Karpas-422 (cell line): Measurements from ENCODE around the gene RIPK1. TPM values are rescaled to one million over a fixed set of nuclear protein-coding genes. Genes with fewer than 3 reads are reported as not detected.
"Not testable (repeated sequence)": the region's sequence is repeated elsewhere in the genome, so short reads cannot be mapped to it uniquely, and the experiment has no call there.

Source experiments
- DNase-seq: peaks from one replicate; pipeline ENCODE4 v3.0.0-alpha.2; 2015
- H2AFZ ChIP-seq: fragments of 200-600 bp; sonication (generic); 2 replicates; pipeline ENCODE4 v1.6.1; 2014; ENCODE audit warnings: antibody characterized with exemption, low read length, mixed read lengths
- H3K27ac ChIP-seq: fragments of 200-600 bp; sonication (generic); 2 replicates; pipeline ENCODE4 v1.5.1; 2014; ENCODE audit warnings: mild to moderate bottlenecking, low read length, moderate library complexity
- H3K27me3 ChIP-seq: fragments of 200-600 bp; sonication (generic); 2 replicates; pipeline ENCODE4 v1.6.1; 2014; ENCODE audit warnings: low read length, mixed read lengths
- H3K36me3 ChIP-seq: fragments of 200-600 bp; sonication (generic); 2 replicates; pipeline ENCODE4 v1.6.1; 2014; ENCODE audit warnings: low read length, mixed read lengths; ENCODE audit not compliant: insufficient read depth
- H3K4me1 ChIP-seq: fragments of 200-600 bp; sonication (generic); 2 replicates; pipeline ENCODE4 v1.6.1; 2014; ENCODE audit warnings: mild to moderate bottlenecking, low read length, mixed read lengths
- H3K4me2 ChIP-seq: fragments of 200-600 bp; sonication (generic); 2 replicates; pipeline ENCODE4 v1.6.1; 2014; ENCODE audit warnings: low read length, low read depth, mild to moderate bottlenecking; ENCODE audit not compliant: poor library complexity, severe bottlenecking
- H3K4me3 ChIP-seq: fragments of 200-600 bp; sonication (generic); 2 replicates; pipeline ENCODE4 v1.5.1; 2014; ENCODE audit warnings: mild to moderate bottlenecking, antibody characterized with exemption, low read length, mixed read lengths
- H3K79me2 ChIP-seq: fragments of 200-600 bp; sonication (generic); 2 replicates; pipeline ENCODE4 v1.6.1; 2014; ENCODE audit warnings: mild to moderate bottlenecking, low read length, mixed read lengths
- H3K9ac ChIP-seq: fragments of 200-600 bp; sonication (generic); 2 replicates; pipeline ENCODE4 v1.6.0; 2014; ENCODE audit warnings: low read length
- H3K9me2 ChIP-seq: fragments of 200-600 bp; sonication (generic), shearing (Covaris generic); replicated peaks from 2 replicates; pipeline ENCODE4 v1.6.0; 2014; ENCODE audit warnings: mild to moderate bottlenecking, low read length, moderate library complexity; ENCODE audit not compliant: insufficient read depth
- H3K9me3 ChIP-seq: fragments of 300-700, 200-600 bp; sonication (generic); 2 replicates; pipeline ENCODE4 v1.6.1; 2014; ENCODE audit warnings: low read length, mixed read lengths
- H4K20me1 ChIP-seq: fragments of 200-600 bp; sonication (generic); 2 replicates; pipeline ENCODE4 v1.6.1; 2014; ENCODE audit warnings: mild to moderate bottlenecking, antibody characterized with exemption, low read length, low read depth; ENCODE audit not compliant: insufficient read depth
- total RNA-seq: library from RNA; depleted of rRNA; stranded (reverse); fragments of >200 nt; shearing (Covaris generic); gene quantifications from 2 replicates; pipeline ENCODE4 v1.2.3, GENCODE V29; 2014; ENCODE audit warnings: low replicate concordance

Gene RIPK1
- total RNA-seq, 1 experiment from 2014 or later: 9.6 TPM

GRCh38 chr6:3037638-3038365 is 30.5 kb upstream of the RIPK1 start:
- Histone ChIP-seq H3K9ac (no peak overlapping the region), H3K9me2 (no peaks in the 10 kb centered on the region), H3K27me3 (no peaks in the 10 kb centered on the region), H3K36me3 (no peaks in the 10 kb centered on the region), H3K27ac (no peak overlapping the region), H3K9me3 (no peaks in the 10 kb centered on the region), H3K4me2 (no peak overlapping the region), H4K20me1 (no peaks in the 10 kb centered on the region), H3K4me1 (peaks cover 27% of the 10 kb centered on the region), H2AFZ (peak overlapping the region; percentile 18; the same call in 1 of the 2 replicates), H3K79me2 (no peaks in the 10 kb centered on the region), H3K4me3 (no peak overlapping the region)
- DNase-seq: no peak

- no peaks in the 10 kb centered on the region for H3K9me2 ChIP-seq
- peak; percentile 84 for DNase-seq
- H3K4me1 ChIP-seq: peaks cover 27% of the 10 kb centered on the region
- H3K4me2 ChIP-seq: peak overlapping the region; percentile 31
- no peaks in the 10 kb centered on the region for H3K36me3 ChIP-seq
- no peaks in the 10 kb centered on the region for H3K27me3 ChIP-seq
- H3K9ac ChIP-seq: no peak overlapping the region
- no peaks in the 10 kb centered on the region for H4K20me1 ChIP-seq
- H3K4me3 ChIP-seq: no peak overlapping the region
- H2AFZ ChIP-seq: no peak overlapping the region
- H3K9me3 ChIP-seq: no peaks in the 10 kb centered on the region
- no peaks in the 10 kb centered on the region for H3K79me2 ChIP-seq
- no peak overlapping the region for H3K27ac ChIP-seq
Observed at GRCh38 chr6:3039384-3039783, 28.9 kb upstream of the RIPK1 start.

GRCh38 chr6:3041147-3041546 is 27.1 kb upstream of the RIPK1 start:
- Histone ChIP-seq H3K27ac (no peak overlapping the region), H3K9me3 (no peaks in the 10 kb centered on the region), H3K9me2 (no peaks in the 10 kb centered on the region), H3K36me3 (no peaks in the 10 kb centered on the region), H3K4me3 (no peak overlapping the region), H3K4me1 (peaks cover 34% of the 10 kb centered on the region), H3K9ac (no peak overlapping the region), H3K79me2 (no peaks in the 10 kb centered on the region), H4K20me1 (no peaks in the 10 kb centered on the region), H3K4me2 (no peak overlapping the region), H2AFZ (no peak overlapping the region), H3K27me3 (no peaks in the 10 kb centered on the region; the same call in 1 of the 2 replicates)
- no peak for DNase-seq

- H3K4me1 ChIP-seq: peaks cover 34% of the 10 kb centered on the region
- DNase-seq: no peak
- H3K4me3 ChIP-seq: no peak overlapping the region
- H4K20me1 ChIP-seq: no peaks in the 10 kb centered on the region
- H3K36me3 ChIP-seq: no peaks in the 10 kb centered on the region
- no peak overlapping the region for H2AFZ ChIP-seq
- H3K4me2 ChIP-seq: no peak overlapping the region
- H3K9ac ChIP-seq: no peak overlapping the region
- H3K79me2 ChIP-seq: no peaks in the 10 kb centered on the region
- H3K9me2 ChIP-seq: no peaks in the 10 kb centered on the region
- H3K27me3 ChIP-seq: no peaks in the 10 kb centered on the region; the same call in 1 of the 2 replicates
- no peaks in the 10 kb centered on the region for H3K9me3 ChIP-seq
- no peak overlapping the region for H3K27ac ChIP-seq
Observed at GRCh38 chr6:3041606-3042005, 26.7 kb upstream of the RIPK1 start.

- Histone ChIP-seq H3K4me2 (no peak overlapping the region), H3K27ac (no peak overlapping the region), H4K20me1 (no peaks in the 10 kb centered on the region), H3K36me3 (no peaks in the 10 kb centered on the region), H3K9me2 (no peaks in the 10 kb centered on the region), H3K9ac (no peak overlapping the region), H3K4me1 (peaks cover 7% of the 10 kb centered on the region), H2AFZ (no peak overlapping the region), H3K79me2 (no peaks in the 10 kb centered on the region), H3K4me3 (no peak overlapping the region), H3K27me3 (no peaks in the 10 kb centered on the region; the same call in 1 of the 2 replicates), H3K9me3 (no peaks in the 10 kb centered on the region)
- no peak for DNase-seq
Observed at GRCh38 chr6:3045369-3045768, 22.9 kb upstream of the RIPK1 start.

- Histone ChIP-seq H3K27me3 (no peaks in the 10 kb centered on the region; the same call in 1 of the 2 replicates), H3K4me3 (no peak overlapping the region), H3K79me2 (no peaks in the 10 kb centered on the region), H2AFZ (no peak overlapping the region), H3K27ac (no peak overlapping the region), H3K9ac (no peak overlapping the region), H3K4me1 (peaks cover 7% of the 10 kb centered on the region), H3K4me2 (no peak overlapping the region), H4K20me1 (no peaks in the 10 kb centered on the region), H3K36me3 (no peaks in the 10 kb centered on the region), H3K9me3 (no peaks in the 10 kb centered on the region), H3K9me2 (no peaks in the 10 kb centered on the region)
- DNase-seq: no peak
Observed at GRCh38 chr6:3045777-3046176, 22.5 kb upstream of the RIPK1 start.

- Histone ChIP-seq H4K20me1 (no peaks in the 10 kb centered on the region), H3K4me2 (no peak overlapping the region), H3K36me3 (no peaks in the 10 kb centered on the region), H3K9ac (no peak overlapping the region), H3K4me1 (peaks cover 7% of the 10 kb centered on the region), H3K27ac (no peak overlapping the region), H3K4me3 (no peak overlapping the region), H3K9me3 (no peaks in the 10 kb centered on the region), H2AFZ (no peak overlapping the region), H3K79me2 (no peaks in the 10 kb centered on the region), H3K9me2 (no peaks in the 10 kb centered on the region), H3K27me3 (no peaks in the 10 kb centered on the region; the same call in 1 of the 2 replicates)
- no peak for DNase-seq
Observed at GRCh38 chr6:3046295-3046694, 22.0 kb upstream of the RIPK1 start.

GRCh38 chr6:3048009-3048408 is 20.3 kb upstream of the RIPK1 start:
- not testable (repeated sequence) for H3K4me2 ChIP-seq, H3K36me3 ChIP-seq, H3K9ac ChIP-seq, H3K4me3 ChIP-seq, H2AFZ ChIP-seq, H3K27me3 ChIP-seq, H3K4me1 ChIP-seq, H4K20me1 ChIP-seq, H3K9me2 ChIP-seq, H3K79me2 ChIP-seq, H3K9me3 ChIP-seq, DNase-seq, H3K27ac ChIP-seq
